GM12873 (cell line): ENCODE data around the gene COL8A1.

Experiments
- CTCF ChIP-seq: IDR thresholded peaks from 2 replicates; pipeline ENCODE4 v1.5.1; 2012; ENCODE audit warnings: low read depth, mild to moderate bottlenecking, moderate library complexity, low read length, control low read depth; ENCODE audit not compliant: insufficient read depth; ENCODE audit errors: missing control alignments

Gene COL8A1

GRCh38 chr3:99789011-99789721, 150.8 kb downstream of the COL8A1 start:
- peak; percentile 72 for TF ChIP-seq CTCF

GRCh38 chr3:99794485-99794884, 156.1 kb downstream of the COL8A1 start:
- no peak for TF ChIP-seq CTCF

GRCh38 chr3:99795573-99795972, 157.2 kb downstream of the COL8A1 start:
- no peak for TF ChIP-seq CTCF

GRCh38 chr3:99799422-99799821, 161.0 kb downstream of the COL8A1 start:
- TF ChIP-seq CTCF: no peak

GRCh38 chr3:99803297-99803696, 164.9 kb downstream of the COL8A1 start:
- TF ChIP-seq CTCF: no peak

- no peak for TF ChIP-seq CTCF
Observed at GRCh38 chr3:99805160-99805559, 166.8 kb downstream of the COL8A1 start.

- TF ChIP-seq CTCF: peak; percentile 90
Observed at GRCh38 chr3:99808163-99808794, 169.9 kb downstream of the COL8A1 start.
